Fibroblast of skin of scalp (primary cell): ENCODE measurements around the gene PROS1.
A peak's percentile ranks its signal among the peaks of the same experiment; 100 is the strongest.
"Not testable (repeated sequence)": the region's sequence is repeated elsewhere in the genome, so short reads cannot be mapped to it uniquely, and the experiment has no call there.

Source experiments
- DNase-seq: peaks from one replicate; pipeline ENCODE4 v3.0.0-alpha.2; 2013

The PROS1 gene

GRCh38 chr3:93969443-93969842 lies 4.3 kb downstream of the PROS1 start:
- peak; percentile 48 for DNase-seq

GRCh38 chr3:93965106-93965505 lies 8.6 kb downstream of the PROS1 start:
- not testable (repeated sequence) for DNase-seq

GRCh38 chr3:93962798-93963197 lies 10.9 kb downstream of the PROS1 start:
- no peak for DNase-seq

- no peak for DNase-seq
Measured at GRCh38 chr3:93961489-93961888, 12.2 kb downstream of the PROS1 start.

- DNase-seq: no peak
Measured at GRCh38 chr3:93961026-93961425, 12.7 kb downstream of the PROS1 start.

GRCh38 chr3:93949958-93950357 lies 23.7 kb downstream of the PROS1 start:
- not testable (repeated sequence) for DNase-seq

- DNase-seq: not testable (repeated sequence)
Measured at GRCh38 chr3:93937485-93937884, 36.2 kb downstream of the PROS1 start.

- no peak for DNase-seq
Measured at GRCh38 chr3:93936549-93936948, 37.1 kb downstream of the PROS1 start.

- DNase-seq: no peak
Measured at GRCh38 chr3:93934366-93935046, 39.2 kb downstream of the PROS1 start.

- no peak for DNase-seq
Measured at GRCh38 chr3:93931597-93932229, 42.0 kb downstream of the PROS1 start.

- DNase-seq: no peak
Measured at GRCh38 chr3:93930041-93930440, 43.7 kb downstream of the PROS1 start.

- DNase-seq: no peak
Measured at GRCh38 chr3:93926789-93927188, 46.9 kb downstream of the PROS1 start.

- DNase-seq: no peak
Measured at GRCh38 chr3:93924491-93924890, 49.2 kb downstream of the PROS1 start.

GRCh38 chr3:93923006-93923405 lies 50.7 kb downstream of the PROS1 start:
- no peak for DNase-seq

- not testable (repeated sequence) for DNase-seq
Measured at GRCh38 chr3:93917546-93918029, 56.1 kb downstream of the PROS1 start.

- DNase-seq: not testable (repeated sequence)
Measured at GRCh38 chr3:93913623-93914022, 60.1 kb downstream of the PROS1 start.

GRCh38 chr3:93911206-93911605 lies 62.5 kb downstream of the PROS1 start:
- no peak for DNase-seq

GRCh38 chr3:93910097-93910496 lies 63.6 kb downstream of the PROS1 start:
- no peak for DNase-seq

GRCh38 chr3:93907132-93907531 lies 66.6 kb downstream of the PROS1 start:
- no peak for DNase-seq

GRCh38 chr3:93906245-93906644 lies 67.5 kb downstream of the PROS1 start:
- no peak for DNase-seq

- DNase-seq: no peak
Measured at GRCh38 chr3:93904568-93904967, 69.1 kb downstream of the PROS1 start.

- DNase-seq: not testable (repeated sequence)
Measured at GRCh38 chr3:93878250-93879017, 95.3 kb downstream of the PROS1 start.

- DNase-seq: not testable (repeated sequence)
Measured at GRCh38 chr3:93877427-93877826, 96.3 kb downstream of the PROS1 start.
